Measurements from ENCODE around the gene MUS81.

MUS81 gene

DNA sequence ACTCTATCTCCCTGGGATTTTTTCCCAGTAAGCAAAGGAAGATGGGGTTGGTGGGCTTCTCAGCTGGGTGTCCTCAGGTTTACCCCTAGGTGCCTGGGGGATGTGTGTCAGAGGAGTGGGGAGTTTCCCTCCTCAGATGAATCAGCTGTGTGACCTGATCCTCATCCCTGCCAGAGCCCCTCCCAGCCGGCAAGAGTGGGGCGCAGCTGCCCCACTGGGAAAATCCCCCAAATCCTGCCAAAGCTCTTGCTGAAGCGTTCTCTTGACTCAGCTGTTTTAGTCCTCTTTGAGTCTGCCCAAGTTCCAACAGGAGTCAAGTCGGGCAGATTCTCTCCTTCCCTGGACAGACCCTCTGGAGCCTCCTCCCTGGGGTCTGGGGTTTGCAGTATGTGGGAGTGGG lies 52.6 kb downstream of the MUS81 start:
- Mint-ChIP-seq H3K4me3 (no peak overlapping the region), H3K27ac (no peak overlapping the region), H3K9me3 (no peaks in the 10 kb centered on the region), H3K4me1 (ENCODE audit: low read depth) (peaks cover 18% of the 10 kb centered on the region), H3K27me3 (ENCODE audit: low read depth) (no peaks in the 10 kb centered on the region), H3K36me3 (ENCODE audit: low read depth) (peaks cover 7% of the 10 kb centered on the region)
- no peak for DNase-seq (ENCODE audit: low spot score)

DNA sequence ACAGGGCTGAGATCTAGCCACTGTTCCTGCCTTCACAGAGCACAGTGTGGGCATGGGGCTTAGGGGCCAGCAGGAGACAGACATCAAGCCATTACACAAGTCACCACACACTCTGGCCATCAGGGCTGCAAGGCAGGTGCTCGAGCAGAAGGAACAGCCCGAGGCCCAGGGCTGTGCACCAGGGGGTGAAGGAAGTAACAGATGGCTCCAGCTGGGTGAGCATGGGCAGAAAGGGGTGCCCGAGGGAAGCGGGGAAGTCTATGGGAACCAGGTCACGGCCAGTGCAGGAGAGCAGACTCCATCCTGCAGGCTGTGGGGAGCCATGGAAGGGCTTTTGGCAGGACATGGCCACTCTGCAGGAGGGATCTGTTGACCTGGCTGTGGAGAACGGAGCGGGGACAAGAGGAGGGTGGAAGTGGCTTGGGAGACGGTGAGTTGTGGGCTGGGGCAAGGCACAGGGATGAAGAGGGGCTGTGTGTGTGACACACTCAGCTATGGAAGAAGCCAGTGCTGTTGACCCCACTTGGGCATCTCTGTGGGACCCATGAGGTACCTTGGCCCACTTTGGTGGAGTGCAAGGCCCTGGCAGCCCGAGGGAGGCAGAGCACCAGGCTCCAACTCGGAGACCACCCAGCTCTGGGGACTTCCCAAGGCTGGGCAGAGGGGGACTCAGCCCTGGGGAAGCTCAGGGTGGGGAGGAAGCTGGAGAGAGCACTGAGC lies 55.0 kb downstream of the MUS81 start:
- H3K27me3 Mint-ChIP-seq (ENCODE audit: low read depth), result no peaks in the 10 kb centered on the region
- H3K4me1 Mint-ChIP-seq (ENCODE audit: low read depth), result peaks cover 12% of the 10 kb centered on the region
- no peak for DNase-seq (ENCODE audit: low spot score)
- no peaks in the 10 kb centered on the region for H3K9me3 Mint-ChIP-seq
- H3K27ac Mint-ChIP-seq, result peak overlapping the region; percentile 31
- peaks cover 9% of the 10 kb centered on the region for H3K36me3 Mint-ChIP-seq (ENCODE audit: low read depth)
- no peak overlapping the region for H3K4me3 Mint-ChIP-seq

DNA sequence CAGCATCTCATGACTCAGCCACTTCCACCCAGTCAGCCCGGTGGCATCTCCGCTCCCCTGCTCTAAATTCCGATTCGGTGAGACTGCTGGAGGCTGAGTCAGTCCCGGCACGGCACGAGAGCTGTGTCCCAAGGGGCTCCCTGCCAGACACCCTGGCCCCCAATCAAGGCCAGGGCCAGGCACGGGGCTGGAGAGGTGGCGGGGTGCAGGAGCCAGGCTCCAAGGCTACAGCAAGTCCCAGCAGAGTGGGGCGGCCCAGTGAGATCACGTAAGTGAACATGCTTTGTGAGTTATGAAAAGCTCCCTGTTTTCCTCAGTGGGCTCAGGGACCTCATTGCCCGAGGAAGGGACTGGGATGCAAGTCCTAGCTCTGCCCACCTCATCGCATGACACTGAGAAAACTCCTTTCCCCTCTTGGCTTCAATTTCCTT lies 55.6 kb downstream of the MUS81 start:
- no peak overlapping the region for H3K27ac Mint-ChIP-seq
- no peak overlapping the region for H3K4me3 Mint-ChIP-seq
- H3K27me3 Mint-ChIP-seq (ENCODE audit: low read depth), result no peaks in the 10 kb centered on the region
- H3K9me3 Mint-ChIP-seq, result no peaks in the 10 kb centered on the region
- no peak for DNase-seq (ENCODE audit: low spot score)
- H3K4me1 Mint-ChIP-seq (ENCODE audit: low read depth), result peaks cover 14% of the 10 kb centered on the region
- peaks cover 12% of the 10 kb centered on the region for H3K36me3 Mint-ChIP-seq (ENCODE audit: low read depth)

Data from T-helper 2 cell treated with Interferon-gamma antibody and Interleukin-4, amounts not matched to agents 5 μg/mL and 100 μg/mL, for 36 hours (primary cell).